K562 (cell line): ENCODE measurements around the gene STK16. TPM values are rescaled to one million over a fixed set of nuclear protein-coding genes. Genes with fewer than 3 reads are reported as not detected.

Source experiments
- C11orf30 ChIP-seq: fragments of 450-650 bp; IDR thresholded peaks from 2 replicates; pipeline ENCODE4 v1.6.1; 2016; ENCODE audit warnings: low read depth, mild to moderate bottlenecking
- CREBBP ChIP-seq: IDR thresholded peaks from one replicate; pipeline ENCODE4 v1.6.1; 2012; ENCODE audit warnings: low read depth, mild to moderate bottlenecking, control low read depth, inconsistent platforms, low read length
- DACH1 ChIP-seq: fragments of 450-650 bp; IDR thresholded peaks from 2 replicates; pipeline ENCODE4 v1.6.1; 2018; ENCODE audit not compliant: partially characterized antibody
- ELK1 ChIP-seq: sonication (generic); formaldehyde crosslinking; IDR thresholded peaks from 2 replicates; pipeline ENCODE4 v1.8.1; 2022; ENCODE audit warnings: missing genetic modification reagents
- KDM2B ChIP-seq: fragments of 250-450 bp; sonication (Bioruptor Pico); IDR thresholded peaks from 2 replicates; pipeline ENCODE4 v1.8.0; 2021; ENCODE audit warnings: mild to moderate bottlenecking, moderate library complexity
- POLR3A ChIP-seq: IDR thresholded peaks from 2 replicates; pipeline ENCODE4 v1.6.1; 2011; ENCODE audit warnings: borderline replicate concordance, mild to moderate bottlenecking, moderate library complexity; ENCODE audit not compliant: insufficient read length, insufficient read depth; ENCODE audit errors: extremely low read depth
- RBM15 ChIP-seq: fragments of 200-400 bp; formaldehyde crosslinking; IDR thresholded peaks from 2 replicates; pipeline ENCODE4 v1.6.1; 2018; ENCODE audit warnings: mild to moderate bottlenecking, low read length, moderate library complexity; ENCODE audit not compliant: insufficient read depth
- SIX5 ChIP-seq, 2 experiments: IDR thresholded peaks; 2 replicates each; pipeline ENCODE4 v1.6.1; 2011; ENCODE audit warnings: low read length in 2 of 2, borderline replicate concordance in 1 of 2, low read depth in 1 of 2, mild to moderate bottlenecking in 1 of 2, moderate library complexity in 1 of 2; ENCODE audit not compliant: insufficient read depth in 1 of 2
- THAP7 ChIP-seq: fragments of 250-450 bp; sonication (Bioruptor Pico); IDR thresholded peaks from 2 replicates; pipeline ENCODE4 v1.5.0; 2021
- ZBTB8A ChIP-seq: fragments of 450-650 bp; IDR thresholded peaks from 2 replicates; pipeline ENCODE4 v1.6.1; 2018; ENCODE audit warnings: mild to moderate bottlenecking, moderate library complexity; ENCODE audit not compliant: partially characterized antibody
- ZFP91 ChIP-seq: sonication (generic); formaldehyde crosslinking; IDR thresholded peaks from 2 replicates; pipeline ENCODE4 v1.8.0; 2022; ENCODE audit warnings: mild to moderate bottlenecking, missing genetic modification reagents
- ZNF224 ChIP-seq: sonication (generic); formaldehyde crosslinking; IDR thresholded peaks from 2 replicates; pipeline ENCODE4 v1.8.0; 2022; ENCODE audit warnings: mild to moderate bottlenecking, missing genetic modification reagents
- ZNF277 ChIP-seq: fragments of 250-450 bp; sonication (Bioruptor Pico); IDR thresholded peaks from 2 replicates; pipeline ENCODE4 v1.8.0; 2022; ENCODE audit warnings: inconsistent platforms, mild to moderate bottlenecking, moderate library complexity, borderline replicate concordance
- ZNF384 ChIP-seq: IDR thresholded peaks from 2 replicates; pipeline ENCODE4 v1.6.1; 2012; ENCODE audit warnings: low read depth, low read length, improper control_type of control experiment
- ZNF518B ChIP-seq: fragments of 250-450 bp; sonication (Bioruptor Pico); IDR thresholded peaks from 2 replicates; pipeline ENCODE4 v1.5.0; 2021; ENCODE audit warnings: mild to moderate bottlenecking, moderate library complexity
- ZNF668 ChIP-seq: fragments of 250-450 bp; sonication (Bioruptor Pico); IDR thresholded peaks from 2 replicates; pipeline ENCODE4 v1.8.0; 2022; ENCODE audit warnings: mild to moderate bottlenecking, inconsistent platforms
- polyA plus RNA-seq, 8 experiments: library from polyadenylated mRNA; depleted of rRNA in 4 of 8; stranded (reverse) in 5 of 8; unstranded in 3 of 8; fragments of >200 nt; fragmentation: Nextera tagmentation in 2 of 8; fragmentation: Illumina TruSeq in 1 of 8; extraction: Ambion mirVana in 2 of 8; extraction: Trizol in 1 of 8; gene quantifications; 2 replicates each; pipeline versions ENCODE4 v1.2.1 to v1.2.3, GENCODE V29; 2011 to 2014; ENCODE audit warnings: inconsistent platforms in 1 of 8, missing spikeins in 1 of 8
- total RNA-seq, 7 experiments: library from RNA; depleted of rRNA in 6 of 7; stranded (reverse); fragments of >200 nt in 6 of 7; fragmentation: Illumina TruSeq in 2 of 7; extraction: Trizol in 2 of 7; gene quantifications; 2 replicates each; pipeline versions ENCODE4 v1.2.1 to v1.2.3, GENCODE V29; 2011 to 2021; ENCODE audit warnings: low replicate concordance in 1 of 7
- TF ChIP-seq, protein P1 (sequence below): fragments of 250-450 bp; sonication (Bioruptor Pico); IDR thresholded peaks from 2 replicates; pipeline ENCODE4 v1.6.1; 2021; ENCODE audit warnings: mild to moderate bottlenecking

The STK16 gene
- total and polyA plus RNA-seq, 9 of the 15 experiments (the other 6 are each of a cell fraction or from before 2014, with no cell fraction given) = 5.4 to 36.2 (median 17.8) TPM

DNA sequence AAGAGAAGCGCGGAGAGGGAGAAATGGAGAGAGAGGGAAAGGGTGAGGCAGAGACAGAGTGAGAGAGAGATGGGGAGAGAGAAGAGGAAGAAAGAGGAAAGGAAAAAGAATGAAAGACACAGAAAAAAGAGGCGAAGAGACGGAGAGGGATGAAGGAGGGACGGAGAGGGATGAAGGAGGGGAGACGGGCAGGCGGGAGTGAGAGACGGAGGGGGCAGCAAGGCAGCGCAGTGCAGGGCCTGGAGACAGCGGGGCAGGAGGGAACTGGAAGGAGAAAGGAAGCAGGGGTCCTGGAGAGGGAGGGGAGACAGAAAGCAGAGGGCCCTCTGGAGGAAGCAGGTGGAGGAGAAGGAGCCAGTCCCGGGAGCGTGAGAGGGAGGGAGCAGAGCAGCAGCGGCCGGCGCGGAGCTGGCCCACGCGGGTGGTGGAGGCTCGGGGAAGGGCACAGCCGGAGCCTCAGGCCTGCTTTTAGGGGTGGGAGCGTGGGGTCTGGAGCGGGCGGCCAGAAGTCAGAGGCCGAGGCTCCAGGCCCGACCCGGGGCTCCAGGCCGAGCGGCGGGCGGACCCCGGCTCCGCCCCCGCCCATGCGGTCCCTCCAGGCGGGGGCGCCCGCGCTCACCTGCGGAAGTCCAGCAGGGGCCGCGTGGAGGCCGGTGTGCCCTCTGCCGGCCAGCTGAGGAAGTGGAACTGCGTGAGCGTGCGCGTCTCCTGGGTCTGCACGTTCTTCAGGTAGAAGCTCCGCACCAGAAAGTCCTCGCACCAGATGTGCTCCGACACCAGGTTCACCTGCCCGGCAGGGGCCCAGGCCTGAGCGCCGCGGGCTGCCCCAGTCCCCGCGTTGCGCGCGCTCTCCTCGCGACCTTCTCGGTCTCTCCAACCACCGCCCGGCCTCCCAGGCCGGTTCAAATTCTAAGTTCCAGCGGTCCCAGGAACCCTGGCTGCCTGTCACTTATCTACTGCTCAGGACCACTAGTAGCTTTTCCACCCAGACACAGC lies 49.4 kb downstream of the STK16 start (continued):
- no peak for TF ChIP-seq ZNF668 (CRISPR knock-in tag)
- TF ChIP-seq ZFP91 (CRISPR knock-in tag) = no peak
- no peak for TF ChIP-seq ZNF384
- TF ChIP-seq KDM2B = no peak
- no peak for TF ChIP-seq DACH1
- TF ChIP-seq ZNF518B = no peak
- TF ChIP-seq ZNF224 = no peak
- no peak for TF ChIP-seq POLR3A
- TF ChIP-seq, protein P1, sequence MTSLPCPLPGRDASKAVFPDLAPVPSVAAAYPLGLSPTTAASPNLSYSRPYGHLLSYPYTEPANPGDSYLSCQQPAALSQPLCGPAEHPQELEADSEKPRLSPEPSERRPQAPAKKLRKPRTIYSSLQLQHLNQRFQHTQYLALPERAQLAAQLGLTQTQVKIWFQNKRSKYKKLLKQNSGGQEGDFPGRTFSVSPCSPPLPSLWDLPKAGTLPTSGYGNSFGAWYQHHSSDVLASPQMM (CRISPR knock-in tag) = no peak
- TF ChIP-seq ZBTB8A = no peak
- TF ChIP-seq CREBBP = no peak
- no peak for TF ChIP-seq SIX5 (IDR thresholded peaks at IDR 0.05; ENCODE audit: borderline replicate concordance in 1 of 2, insufficient read depth in 1 of 2, low read depth in 1 of 2, low read length in 2 of 2)
- no peak for TF ChIP-seq ZNF277
- TF ChIP-seq RBM15 = no peak
- TF ChIP-seq ELK1 = no peak
- 0 out of 2 replicates have a peak, but pooled peaks have one; percentile 10 for TF ChIP-seq C11orf30
- TF ChIP-seq THAP7 = no peak
